GM15510 (cell line): ENCODE results near the gene ANKRD55.

Source experiments
- POLR2A ChIP-seq: IDR thresholded peaks from 3 replicates; pipeline ENCODE4 v1.6.1; 2011; ENCODE audit warnings: borderline replicate concordance; ENCODE audit not compliant: insufficient read length; ENCODE audit errors: extremely low read depth

Gene ANKRD55

DNA sequence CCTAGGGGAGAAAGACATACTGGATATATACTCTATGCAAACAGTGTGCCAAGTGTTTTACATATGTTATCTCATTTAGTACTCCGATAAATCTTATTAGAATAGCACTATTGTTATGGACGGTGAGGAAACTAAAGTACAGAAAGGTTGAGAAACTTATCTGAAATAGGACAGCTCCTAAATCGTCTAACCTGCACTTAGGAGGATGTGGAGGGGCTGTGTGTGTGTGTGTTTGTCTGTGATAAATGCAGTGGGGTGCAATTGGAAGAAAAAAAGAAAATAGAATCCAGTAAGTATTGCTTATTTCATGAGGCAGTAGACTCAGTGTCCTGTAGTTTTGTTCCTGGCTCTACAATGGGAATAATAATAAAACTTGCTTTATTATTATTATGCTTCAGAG is 131.9 kb downstream of the ANKRD55 start:
- TF ChIP-seq POLR2A = no peak

DNA sequence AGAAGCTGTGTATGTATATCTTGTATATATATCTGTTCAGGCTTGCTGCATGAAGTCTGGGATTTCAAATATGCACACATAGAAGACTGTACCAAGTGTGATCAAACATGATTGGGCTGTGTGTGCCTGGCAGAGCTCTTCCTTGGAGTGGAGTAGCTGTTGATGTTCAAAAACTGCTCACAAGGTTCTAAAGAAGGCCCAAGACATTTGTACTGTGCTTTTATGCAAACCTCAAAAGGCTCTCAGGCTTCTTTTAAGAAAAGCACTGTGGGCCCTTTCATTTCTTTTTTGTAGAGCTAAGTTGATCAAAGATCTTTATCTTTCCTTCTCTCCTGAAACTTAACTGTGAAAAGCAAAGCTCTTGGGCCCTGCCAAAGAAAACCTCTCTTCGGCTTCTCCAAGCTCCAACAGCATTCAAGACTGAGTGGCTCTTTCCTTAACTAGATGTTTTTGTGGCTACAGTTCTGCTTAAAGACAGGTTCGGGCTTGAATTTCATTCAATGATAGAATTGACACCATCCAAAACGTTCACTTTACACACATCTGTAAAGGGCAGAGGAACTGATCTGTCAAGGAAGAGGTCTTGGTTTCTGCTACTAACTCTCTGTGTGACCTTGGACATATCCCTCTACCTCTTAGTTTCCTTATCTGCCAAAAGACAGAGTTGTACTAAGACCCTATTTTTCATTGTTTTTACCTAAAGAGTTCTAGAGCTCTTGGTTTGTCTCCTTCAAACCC is 132.5 kb downstream of the ANKRD55 start:
- TF ChIP-seq POLR2A = no peak

DNA sequence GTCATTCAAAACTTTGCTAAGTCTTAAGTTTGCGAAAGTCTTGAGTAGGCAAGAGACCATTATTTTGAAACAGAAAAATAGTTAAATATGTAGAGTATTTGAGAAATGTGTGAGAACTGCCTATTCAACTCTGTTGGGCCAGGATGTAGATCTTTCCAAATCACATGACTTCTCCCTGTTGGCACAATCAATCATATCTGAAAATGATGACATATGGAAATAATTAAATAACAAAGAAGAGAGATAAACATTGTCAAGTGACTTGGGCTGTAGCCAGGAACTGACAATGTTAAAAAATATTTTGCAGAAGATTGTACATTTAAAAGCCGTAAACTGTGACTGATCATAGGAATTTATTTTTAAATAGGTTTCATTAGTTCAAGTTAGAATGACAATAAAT is 133.8 kb downstream of the ANKRD55 start:
- no peak for TF ChIP-seq POLR2A

DNA sequence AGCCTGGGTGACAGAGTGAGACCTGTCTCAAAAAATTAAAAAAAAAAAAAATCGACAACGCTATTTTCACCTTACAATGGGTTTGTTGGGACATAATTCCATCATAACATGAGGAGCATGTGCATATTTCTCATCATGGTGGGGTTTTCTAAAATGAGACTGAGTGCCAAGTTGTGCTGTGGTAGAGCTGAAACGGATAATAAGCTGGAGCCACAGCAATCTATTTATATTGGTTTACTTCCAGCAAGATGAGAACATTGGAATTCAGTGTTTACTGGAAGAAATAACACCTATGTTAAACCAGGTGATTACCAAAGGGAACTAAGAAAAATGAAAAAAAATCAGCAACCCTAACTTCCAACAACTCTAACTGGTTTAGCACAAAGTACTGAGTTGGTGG is 136.1 kb downstream of the ANKRD55 start:
- TF ChIP-seq POLR2A = no peak

DNA sequence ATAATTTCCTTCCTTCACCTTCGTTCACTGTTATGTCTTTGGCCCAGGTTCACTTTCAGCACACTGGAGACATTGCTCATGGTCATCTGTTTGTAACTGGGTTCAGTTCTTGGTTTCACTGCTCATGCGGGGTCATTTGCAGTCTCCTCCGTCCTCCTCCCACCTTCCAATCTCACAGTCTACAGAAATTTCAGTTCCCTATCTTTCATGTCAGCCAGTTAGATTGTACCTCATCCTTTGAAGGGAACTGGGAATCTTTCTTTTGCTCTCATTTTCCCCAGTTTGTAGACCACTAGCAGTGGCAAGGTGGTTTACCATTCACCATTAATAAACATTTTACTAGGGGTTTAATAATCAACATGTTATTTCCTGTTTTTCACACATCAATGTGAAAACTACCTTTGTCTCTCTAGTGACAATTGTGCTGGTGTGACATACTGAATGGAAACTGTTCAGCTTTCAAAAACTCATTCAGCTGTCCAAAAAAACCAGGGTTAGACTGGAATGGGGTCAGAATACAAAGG is 137.5 kb downstream of the ANKRD55 start:
- TF ChIP-seq POLR2A = no peak

DNA sequence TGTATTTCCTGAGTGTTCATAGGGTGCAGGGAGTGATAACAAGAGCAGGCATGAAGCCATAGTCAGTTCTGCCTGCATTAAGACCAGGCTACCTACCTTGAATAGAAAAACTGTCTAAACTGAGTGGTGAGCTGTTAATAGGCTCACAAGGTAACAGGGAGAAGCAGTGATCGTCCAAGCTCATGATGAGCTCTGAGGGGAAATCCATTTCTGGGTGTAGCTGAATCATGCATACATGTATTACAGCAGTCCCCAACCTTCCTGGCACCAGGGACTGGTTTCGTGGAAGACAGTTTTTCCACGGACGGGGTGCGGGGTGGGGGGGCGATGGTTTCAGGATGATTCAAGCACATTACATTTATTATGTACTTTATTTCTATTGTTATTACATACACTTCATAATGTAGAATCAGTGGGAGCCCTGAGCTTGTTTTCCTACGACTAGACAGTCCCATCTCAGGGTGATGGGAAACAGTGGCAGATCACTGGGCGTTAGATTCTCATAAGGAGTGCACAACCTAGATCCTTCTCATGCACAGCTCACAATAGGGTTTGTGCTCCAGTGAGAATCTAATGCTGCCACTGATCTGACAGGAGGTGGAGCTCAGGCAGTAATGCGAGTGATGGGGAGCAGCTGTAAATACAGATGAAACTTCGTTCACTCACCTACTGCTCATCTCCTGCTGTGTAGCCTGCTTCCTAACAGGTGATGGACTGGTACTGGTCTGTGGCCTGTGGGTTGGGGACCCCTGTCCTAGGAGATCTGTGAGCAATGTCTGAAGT is 138.4 kb downstream of the ANKRD55 start:
- TF ChIP-seq POLR2A = no peak

DNA sequence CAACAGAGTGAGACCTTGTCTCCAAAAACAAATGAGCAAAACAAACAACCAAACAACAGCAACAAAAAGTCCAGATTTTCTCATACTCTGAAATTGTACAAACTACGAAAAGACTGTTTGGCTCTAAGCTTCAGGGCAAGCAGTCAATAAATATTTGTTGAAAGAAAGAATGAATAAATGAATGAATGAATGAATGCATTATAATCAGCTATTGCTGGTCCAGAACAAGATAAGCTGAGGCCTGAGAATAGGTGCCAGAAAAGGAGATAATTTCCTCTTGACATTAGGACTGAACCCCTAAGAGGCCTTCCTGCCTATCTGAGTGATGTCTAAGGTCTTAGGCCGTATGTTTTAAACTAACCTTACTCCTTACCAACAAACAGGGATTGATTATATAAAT is 139.2 kb downstream of the ANKRD55 start:
- no peak for TF ChIP-seq POLR2A

DNA sequence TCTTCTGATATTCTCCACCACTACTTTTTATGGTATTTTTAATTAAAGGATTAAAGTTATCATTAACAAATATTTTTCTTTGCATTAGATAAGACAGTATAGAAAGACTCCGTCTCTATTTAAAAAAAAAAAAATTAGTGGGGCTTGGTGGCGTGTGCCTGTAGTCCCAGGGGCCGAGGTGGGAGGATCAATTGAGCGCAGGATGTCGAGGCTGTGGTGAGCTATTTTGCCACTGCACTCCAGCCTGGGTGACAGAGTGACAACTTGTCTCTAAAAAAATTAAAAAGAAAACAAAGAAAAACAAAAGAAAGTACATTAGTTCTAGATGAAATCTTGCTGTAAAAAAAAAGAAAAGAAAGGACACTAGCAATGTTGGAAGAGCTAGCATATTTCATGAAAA is 141.0 kb downstream of the ANKRD55 start:
- no peak for TF ChIP-seq POLR2A

DNA sequence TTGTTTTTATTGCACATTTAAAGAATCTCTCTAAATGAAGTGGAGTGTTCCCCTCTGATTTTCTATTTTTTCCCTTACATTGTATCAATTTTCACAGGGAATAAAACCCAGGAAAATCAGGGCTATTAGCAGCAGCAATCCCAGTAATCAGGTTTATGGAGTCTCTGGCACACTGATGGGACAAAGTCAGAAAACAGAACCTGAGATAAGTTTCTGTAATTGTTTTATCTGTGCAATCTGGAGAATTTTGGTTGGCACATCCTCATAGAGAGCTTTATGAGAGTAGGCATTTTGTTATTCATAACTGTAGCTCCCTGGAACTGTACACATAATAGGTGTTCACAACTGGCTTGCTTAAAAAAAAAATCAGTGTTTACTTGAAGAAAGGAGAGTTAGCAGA is 141.5 kb downstream of the ANKRD55 start:
- no peak for TF ChIP-seq POLR2A

DNA sequence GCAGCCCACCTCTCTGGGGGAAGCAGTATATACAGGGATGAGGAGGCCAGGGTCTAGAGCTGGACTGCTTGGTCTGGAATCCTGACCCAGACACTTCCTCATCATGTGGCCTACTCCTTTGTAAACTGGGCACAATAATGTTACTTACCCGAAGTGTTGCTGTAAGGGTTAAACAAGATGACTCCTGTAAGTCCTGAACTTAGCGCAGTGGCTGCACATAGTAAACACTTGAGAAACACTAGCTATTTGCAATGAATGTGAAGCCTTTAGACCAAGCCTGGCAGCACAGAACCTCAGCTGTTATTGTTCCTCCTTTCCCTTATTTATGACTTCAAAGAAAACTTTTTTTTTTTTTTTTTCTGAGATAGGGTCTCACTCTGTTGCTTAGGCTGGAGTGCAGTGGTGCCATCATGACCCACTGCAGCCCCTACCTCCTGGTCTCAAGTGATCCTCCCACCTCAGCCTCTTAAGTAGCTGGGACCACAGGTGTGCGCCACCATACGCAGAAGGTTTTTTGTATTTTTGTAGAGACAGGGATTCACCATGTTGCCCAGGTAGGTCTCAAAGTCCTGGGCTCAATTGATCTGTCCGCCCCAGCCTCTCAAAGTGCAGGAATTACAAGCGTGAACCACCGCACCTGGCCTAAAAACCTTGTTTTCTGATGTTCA is 142.2 kb downstream of the ANKRD55 start:
- TF ChIP-seq POLR2A = no peak

DNA sequence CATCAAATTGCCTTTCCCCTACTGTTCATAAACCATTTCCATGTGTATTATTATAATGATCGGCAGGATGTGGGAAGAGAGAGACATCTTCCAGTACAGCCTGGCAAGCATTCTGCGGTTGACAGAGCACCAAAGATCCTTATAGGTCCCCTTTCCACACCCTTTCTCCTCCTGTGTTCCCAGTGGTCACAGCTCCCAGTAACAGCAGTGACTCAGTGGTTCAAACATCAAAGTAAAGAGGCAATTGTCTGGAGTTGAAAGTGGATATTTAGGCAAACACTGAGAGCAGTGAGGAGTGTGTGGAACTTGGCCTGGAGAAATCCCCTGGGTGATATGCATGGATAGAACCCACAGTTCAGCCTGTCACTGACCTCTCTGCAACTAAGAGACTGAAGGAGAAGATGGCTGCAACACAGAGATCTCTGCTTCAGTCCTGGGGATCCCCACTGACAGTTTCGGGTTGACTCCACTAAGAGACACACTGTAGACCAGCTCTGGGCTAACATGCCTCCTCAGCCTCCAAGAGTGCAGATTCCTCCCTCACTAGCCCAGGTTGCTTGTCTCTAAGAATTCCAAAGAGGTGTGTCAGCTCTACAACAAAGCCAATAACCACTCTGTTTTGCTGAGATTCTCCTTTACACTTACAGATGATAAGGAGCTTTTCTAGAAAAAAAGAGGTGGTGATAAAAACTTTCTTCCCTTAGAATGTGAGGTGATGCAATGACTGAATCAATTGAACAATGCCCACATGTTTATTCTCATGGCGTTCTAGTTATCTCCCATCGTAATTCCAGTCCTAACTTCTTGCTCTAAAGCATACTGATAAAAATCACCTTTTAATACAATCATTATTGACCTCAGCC is 143.9 kb downstream of the ANKRD55 start:
- TF ChIP-seq POLR2A = no peak

DNA sequence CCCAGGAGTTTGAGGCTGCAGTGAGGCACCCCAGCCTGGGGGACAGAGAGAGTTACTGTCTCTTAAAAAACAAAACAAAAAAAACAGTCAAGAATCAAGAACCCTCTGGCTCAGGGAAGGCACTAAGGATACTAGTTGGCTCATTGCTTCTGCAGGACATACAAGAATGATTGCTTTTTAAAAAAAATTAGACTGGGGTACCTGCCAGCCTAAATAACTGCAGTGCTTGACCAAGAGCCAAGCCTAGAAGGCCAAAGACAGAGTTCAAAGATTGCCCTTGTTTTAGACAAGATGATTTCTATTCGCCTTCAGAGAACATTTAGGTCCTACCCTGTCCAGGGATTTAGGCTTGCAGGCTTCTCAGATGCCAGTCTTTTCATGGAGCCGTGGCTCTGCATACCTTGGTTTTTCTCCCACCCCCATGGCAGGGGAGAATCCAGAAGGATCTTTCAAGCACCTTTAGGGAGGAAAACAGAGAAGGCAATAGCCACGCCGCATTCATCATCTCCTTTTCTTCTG is 144.6 kb downstream of the ANKRD55 start:
- no peak for TF ChIP-seq POLR2A

DNA sequence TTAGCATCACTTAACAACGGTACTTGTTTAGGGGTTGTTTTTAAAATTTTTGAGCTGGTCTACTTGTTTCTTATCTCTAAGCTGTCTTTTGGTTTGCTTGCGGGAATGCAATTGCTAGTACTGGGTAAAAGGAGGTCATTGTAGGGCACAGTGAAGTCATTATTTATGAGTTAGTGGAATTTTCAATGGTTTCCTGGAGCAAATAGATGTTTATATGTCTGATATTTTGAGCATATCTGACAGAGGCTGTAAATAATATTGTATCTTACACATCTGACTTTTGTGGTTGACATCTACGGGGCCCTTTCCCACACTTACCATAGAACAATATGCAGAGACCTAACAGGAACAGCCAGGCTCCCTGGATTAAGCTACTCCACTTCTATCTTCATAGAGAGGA is 147.9 kb downstream of the ANKRD55 start:
- TF ChIP-seq POLR2A = no peak

DNA sequence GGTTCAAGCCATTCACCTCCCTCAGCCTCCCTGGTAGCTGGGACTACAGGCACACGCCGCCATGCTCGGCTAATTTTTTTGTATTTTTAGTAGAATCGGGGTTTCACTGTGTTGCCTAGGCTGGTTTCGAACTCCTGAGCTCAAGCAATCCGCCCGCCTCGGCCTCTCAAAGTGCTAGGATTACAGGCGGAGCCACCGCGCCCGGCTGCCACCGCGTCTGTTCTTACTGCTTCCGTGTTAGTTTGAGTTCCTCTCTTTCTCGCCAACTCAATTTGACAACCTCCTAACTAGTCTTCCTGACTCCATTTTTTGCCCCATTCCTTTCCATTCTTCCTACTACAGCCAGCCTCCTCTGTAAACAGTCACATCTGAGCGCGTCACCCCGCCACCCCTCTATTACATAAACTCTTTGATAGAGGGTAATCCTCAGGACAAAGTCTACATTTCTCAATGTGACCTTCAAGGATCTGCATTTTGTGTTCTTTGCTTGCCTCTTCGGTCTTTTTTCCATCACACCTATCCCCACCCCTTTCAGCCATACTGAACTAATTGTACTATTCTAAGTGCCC is 149.8 kb downstream of the ANKRD55 start:
- TF ChIP-seq POLR2A = no peak
